ENCODE results near the gene FLNA.
"Not testable (repeated sequence)": the region's sequence is repeated elsewhere in the genome, so short reads cannot be mapped to it uniquely, and the experiment has no call there.

The FLNA gene

DNA sequence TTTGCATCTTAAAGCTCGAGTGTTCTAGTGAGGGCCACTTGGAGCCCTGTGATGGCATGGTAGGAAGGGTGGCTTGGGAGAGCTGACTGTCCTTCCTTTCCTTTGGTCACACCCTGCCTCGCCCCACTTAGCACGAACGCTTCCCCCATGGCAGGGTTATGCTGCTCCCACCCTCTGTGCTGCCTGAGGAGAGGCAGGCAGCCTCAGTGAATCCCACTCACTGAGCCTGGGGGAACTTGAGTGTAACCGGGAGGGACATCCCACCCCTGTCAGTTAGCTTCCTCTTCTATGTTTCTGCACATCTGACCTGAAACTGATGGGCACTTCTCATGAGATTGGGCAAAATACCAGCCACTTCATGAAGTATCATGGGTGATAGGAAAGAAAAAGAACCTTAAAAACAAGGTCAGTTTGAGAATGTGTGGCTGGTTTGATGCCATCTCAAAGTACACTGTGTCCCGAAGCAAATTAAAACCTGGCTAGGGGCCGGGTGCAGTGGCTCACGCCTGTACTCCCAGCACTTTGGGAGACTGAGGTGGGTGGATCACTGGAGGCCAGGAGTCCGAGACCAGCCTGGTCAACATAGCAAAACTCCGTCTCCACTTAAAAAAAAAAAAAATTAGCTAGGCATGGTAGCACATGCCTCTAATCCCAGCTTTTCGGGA lies 68.8 kb downstream of the FLNA start:
- H3K9me3 ChIP-seq (ENCODE audit: low read length) = no peaks in the 10 kb centered on the region
- H3K4me1 ChIP-seq (ENCODE audit: insufficient read depth, low read length) = peaks cover 15% of the 10 kb centered on the region
- H2AFZ ChIP-seq (ENCODE audit: low read depth, low read length) = no peak overlapping the region
- H3K4me3 ChIP-seq (ENCODE audit: low read length) = no peak overlapping the region
- peaks cover 8% of the 10 kb centered on the region for H3K27me3 ChIP-seq (ENCODE audit: insufficient read depth, low read length)
- no peaks in the 10 kb centered on the region for H3K36me3 ChIP-seq (ENCODE audit: insufficient read depth, low read length)

DNA sequence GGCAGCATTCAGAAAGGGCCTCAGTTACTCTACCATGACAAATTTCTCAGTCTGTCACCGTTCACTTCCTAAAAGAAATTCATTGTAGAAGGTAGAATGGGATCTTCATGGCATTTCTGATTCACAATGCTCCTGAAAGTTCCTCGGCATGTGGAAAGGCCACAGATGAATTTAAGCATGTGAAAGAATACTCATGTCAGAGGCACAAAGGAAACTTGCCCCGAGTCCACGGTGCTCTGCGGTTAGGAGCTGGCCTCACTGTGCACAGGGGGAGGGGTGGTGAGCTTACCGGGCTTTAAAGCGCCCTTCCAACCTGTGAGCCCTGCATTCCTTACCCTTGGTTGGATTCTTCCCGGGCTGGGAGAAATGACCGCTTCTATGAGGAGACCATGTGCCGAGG lies 69.6 kb downstream of the FLNA start:
- Histone ChIP-seq H3K27me3 (ENCODE audit: insufficient read depth, low read length) (peaks cover 4% of the 10 kb centered on the region), H3K36me3 (ENCODE audit: insufficient read depth, low read length) (no peaks in the 10 kb centered on the region), H3K4me1 (ENCODE audit: insufficient read depth, low read length) (peaks cover 15% of the 10 kb centered on the region), H3K4me3 (ENCODE audit: low read length) (no peak overlapping the region), H3K9me3 (ENCODE audit: low read length) (no peaks in the 10 kb centered on the region), H2AFZ (ENCODE audit: low read depth, low read length) (no peak overlapping the region)

DNA sequence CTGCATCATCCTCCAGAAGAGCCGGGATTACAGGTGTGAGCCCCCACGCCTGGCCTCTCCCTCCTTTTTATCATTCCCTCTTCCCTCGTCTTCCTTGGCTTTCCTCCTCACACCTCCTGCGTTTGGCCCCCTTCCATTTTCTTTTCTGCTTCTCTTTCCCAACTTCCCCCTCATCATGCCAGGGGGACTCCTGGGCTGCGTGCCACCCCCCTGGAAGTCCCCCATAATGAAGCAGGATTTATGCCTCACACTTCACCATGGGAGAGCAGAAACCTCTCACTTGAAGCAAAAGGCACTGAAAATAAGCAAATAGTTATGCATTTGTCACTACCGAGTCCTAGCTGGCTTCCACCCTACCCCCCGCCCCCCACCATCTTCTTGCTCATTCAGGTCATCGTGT lies 71.0 kb downstream of the FLNA start:
- H3K9me3 ChIP-seq (ENCODE audit: low read length) = no peaks in the 10 kb centered on the region
- H3K4me3 ChIP-seq (ENCODE audit: low read length) = no peak overlapping the region
- H3K4me1 ChIP-seq (ENCODE audit: insufficient read depth, low read length) = peaks cover 15% of the 10 kb centered on the region
- H3K36me3 ChIP-seq (ENCODE audit: insufficient read depth, low read length) = no peaks in the 10 kb centered on the region
- H2AFZ ChIP-seq (ENCODE audit: low read depth, low read length) = no peak overlapping the region
- H3K27me3 ChIP-seq (ENCODE audit: insufficient read depth, low read length) = peaks cover 4% of the 10 kb centered on the region

DNA sequence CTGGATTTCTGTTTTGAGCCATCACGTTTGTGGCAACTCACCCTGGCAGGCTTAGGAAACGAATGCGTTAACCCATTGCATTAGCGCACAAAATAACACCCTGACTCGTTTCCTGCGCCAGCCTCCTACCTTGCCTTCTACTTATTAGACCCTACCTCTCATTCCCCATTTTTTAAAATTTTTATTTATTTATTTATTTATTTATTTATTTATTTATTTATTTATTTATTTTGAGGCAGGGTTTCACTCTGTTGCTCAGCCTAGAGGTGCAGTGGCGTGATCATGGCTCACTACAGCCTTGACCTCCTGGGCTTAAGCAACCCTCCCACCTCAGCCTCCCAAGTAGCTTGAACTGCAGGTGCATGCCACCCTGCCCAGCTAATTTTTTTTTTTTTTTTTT lies 71.4 kb downstream of the FLNA start:
- not testable (repeated sequence) for H3K4me3 ChIP-seq (ENCODE audit: low read length); H3K9me3 ChIP-seq (ENCODE audit: low read length); H3K27me3 ChIP-seq (ENCODE audit: insufficient read depth, low read length); H3K36me3 ChIP-seq (ENCODE audit: insufficient read depth, low read length); H2AFZ ChIP-seq (ENCODE audit: low read depth, low read length)
- peaks cover 15% of the 10 kb centered on the region for H3K4me1 ChIP-seq (ENCODE audit: insufficient read depth, low read length)

DNA sequence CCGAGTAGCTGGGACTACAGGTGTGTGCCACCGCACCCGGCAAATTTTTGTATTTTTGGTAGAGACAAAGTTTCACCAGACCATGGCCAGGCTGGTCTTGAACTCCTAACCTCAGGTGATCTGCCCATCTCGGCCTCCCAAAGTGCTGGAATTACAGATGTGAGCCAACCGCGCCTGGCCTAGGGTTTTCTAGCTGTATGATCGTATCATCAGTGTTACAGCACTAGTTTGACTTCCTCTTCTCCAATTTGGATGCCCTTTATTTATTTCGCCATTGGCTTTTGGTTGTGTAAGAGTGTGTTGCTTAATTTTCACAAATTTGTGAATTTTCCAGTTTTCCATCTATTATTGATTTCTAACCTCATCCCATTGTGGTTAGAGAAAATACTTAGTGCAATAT lies 73.6 kb downstream of the FLNA start:
- H2AFZ ChIP-seq (ENCODE audit: low read depth, low read length) = no peak overlapping the region
- peaks cover 15% of the 10 kb centered on the region for H3K4me1 ChIP-seq (ENCODE audit: insufficient read depth, low read length)
- H3K27me3 ChIP-seq (ENCODE audit: insufficient read depth, low read length) = peaks cover 4% of the 10 kb centered on the region

More for the DNA sequence above, 73.6 kb downstream of the FLNA start:
- Histone ChIP-seq H3K9me3 (ENCODE audit: low read length) (no peaks in the 10 kb centered on the region), H3K4me3 (ENCODE audit: low read length) (no peak overlapping the region), H3K36me3 (ENCODE audit: insufficient read depth, low read length) (no peaks in the 10 kb centered on the region)
